NOMO-1 treated with DMSO at 0.1 percent for 48 hours (cell line): ENCODE data around the gene TUT1.
"Not testable (repeated sequence)": the region's sequence is repeated elsewhere in the genome, so short reads cannot be mapped to it uniquely, and the experiment has no call there.

ENCODE experiments used
- DNase-seq: peaks from one replicate; lab custom pipeline; 2025; ENCODE audit not compliant: unreplicated experiment; lab: John Stamatoyannopoulos, UW

The TUT1 gene

GRCh38 chr11:62578541-62578940 is 12.8 kb downstream of the TUT1 start:
- no peak for DNase-seq

- DNase-seq: no peak
Measured at GRCh38 chr11:62577046-62577714, 14.1 kb downstream of the TUT1 start.

- DNase-seq: no peak
Measured at GRCh38 chr11:62575837-62576236, 15.5 kb downstream of the TUT1 start.

- no peak for DNase-seq
Measured at GRCh38 chr11:62575156-62575555, 16.2 kb downstream of the TUT1 start.

- peak; percentile 17 for DNase-seq
Measured at GRCh38 chr11:62574363-62575071, 16.8 kb downstream of the TUT1 start.

GRCh38 chr11:62573592-62574362 is 17.5 kb downstream of the TUT1 start, which contains the start of gene EEF1G:
TSS of gene EEF1G (minus strand) at chr11:62573891. CDS start at chr11:62573842, 49 bp downstream.
- DNase-seq: peak; percentile 100

- DNase-seq: peak; percentile 17
Measured at GRCh38 chr11:62573006-62573591, 18.2 kb downstream of the TUT1 start.

GRCh38 chr11:62572431-62572830 is 18.9 kb downstream of the TUT1 start:
- no peak for DNase-seq

- not testable (repeated sequence) for DNase-seq
Measured at GRCh38 chr11:62571493-62571892, 19.8 kb downstream of the TUT1 start.

GRCh38 chr11:62570903-62571302 is 20.4 kb downstream of the TUT1 start:
- not testable (repeated sequence) for DNase-seq

GRCh38 chr11:62569611-62570010 is 21.7 kb downstream of the TUT1 start:
- no peak for DNase-seq

- DNase-seq: no peak
Measured at GRCh38 chr11:62567018-62567633, 24.2 kb downstream of the TUT1 start.

GRCh38 chr11:62566247-62566646 is 25.1 kb downstream of the TUT1 start:
- no peak for DNase-seq

- no peak for DNase-seq
Measured at GRCh38 chr11:62565100-62565802, 26.1 kb downstream of the TUT1 start.

GRCh38 chr11:62561677-62562230 is 29.6 kb downstream of the TUT1 start:
- DNase-seq: not testable (repeated sequence)

- DNase-seq: peak; percentile 92
Measured at GRCh38 chr11:62560566-62561103, 30.7 kb downstream of the TUT1 start.

- DNase-seq: not testable (repeated sequence)
Measured at GRCh38 chr11:62559626-62560025, 31.7 kb downstream of the TUT1 start.

- no peak for DNase-seq
Measured at GRCh38 chr11:62559204-62559603, 32.1 kb downstream of the TUT1 start.

GRCh38 chr11:62558669-62559068 is 32.7 kb downstream of the TUT1 start:
- no peak for DNase-seq
